PC-3 (cell line): Measurements from ENCODE around the gene ACBD3.
A peak's percentile ranks its signal among the peaks of the same experiment; 100 is the strongest.

Experiments used
- EZH2 ChIP-seq: fragments of 300-600 bp; sonication (generic); IDR thresholded peaks from one replicate; pipeline ENCODE4 v1.6.1; 2017; ENCODE audit warnings: antibody characterized with exemption, mild to moderate bottlenecking, low read length; ENCODE audit not compliant: unreplicated experiment
- TF ChIP-seq, protein P1 (sequence below): fragments of 300-600 bp; sonication (generic); conservative IDR thresholded peaks from 2 replicates; pipeline ENCODE4 v1.5.1; 2017; ENCODE audit warnings: antibody characterized with exemption, low read depth, mild to moderate bottlenecking, low read length

- TF ChIP-seq, protein P1, sequence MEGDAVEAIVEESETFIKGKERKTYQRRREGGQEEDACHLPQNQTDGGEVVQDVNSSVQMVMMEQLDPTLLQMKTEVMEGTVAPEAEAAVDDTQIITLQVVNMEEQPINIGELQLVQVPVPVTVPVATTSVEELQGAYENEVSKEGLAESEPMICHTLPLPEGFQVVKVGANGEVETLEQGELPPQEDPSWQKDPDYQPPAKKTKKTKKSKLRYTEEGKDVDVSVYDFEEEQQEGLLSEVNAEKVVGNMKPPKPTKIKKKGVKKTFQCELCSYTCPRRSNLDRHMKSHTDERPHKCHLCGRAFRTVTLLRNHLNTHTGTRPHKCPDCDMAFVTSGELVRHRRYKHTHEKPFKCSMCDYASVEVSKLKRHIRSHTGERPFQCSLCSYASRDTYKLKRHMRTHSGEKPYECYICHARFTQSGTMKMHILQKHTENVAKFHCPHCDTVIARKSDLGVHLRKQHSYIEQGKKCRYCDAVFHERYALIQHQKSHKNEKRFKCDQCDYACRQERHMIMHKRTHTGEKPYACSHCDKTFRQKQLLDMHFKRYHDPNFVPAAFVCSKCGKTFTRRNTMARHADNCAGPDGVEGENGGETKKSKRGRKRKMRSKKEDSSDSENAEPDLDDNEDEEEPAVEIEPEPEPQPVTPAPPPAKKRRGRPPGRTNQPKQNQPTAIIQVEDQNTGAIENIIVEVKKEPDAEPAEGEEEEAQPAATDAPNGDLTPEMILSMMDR = peak; percentile 100
- no peak for TF ChIP-seq EZH2
Observed at GRCh38 chr1:226125097-226125630, 61.4 kb downstream of the ACBD3 start.
